Measurements from ENCODE around the gene EML1.

The EML1 gene

DNA sequence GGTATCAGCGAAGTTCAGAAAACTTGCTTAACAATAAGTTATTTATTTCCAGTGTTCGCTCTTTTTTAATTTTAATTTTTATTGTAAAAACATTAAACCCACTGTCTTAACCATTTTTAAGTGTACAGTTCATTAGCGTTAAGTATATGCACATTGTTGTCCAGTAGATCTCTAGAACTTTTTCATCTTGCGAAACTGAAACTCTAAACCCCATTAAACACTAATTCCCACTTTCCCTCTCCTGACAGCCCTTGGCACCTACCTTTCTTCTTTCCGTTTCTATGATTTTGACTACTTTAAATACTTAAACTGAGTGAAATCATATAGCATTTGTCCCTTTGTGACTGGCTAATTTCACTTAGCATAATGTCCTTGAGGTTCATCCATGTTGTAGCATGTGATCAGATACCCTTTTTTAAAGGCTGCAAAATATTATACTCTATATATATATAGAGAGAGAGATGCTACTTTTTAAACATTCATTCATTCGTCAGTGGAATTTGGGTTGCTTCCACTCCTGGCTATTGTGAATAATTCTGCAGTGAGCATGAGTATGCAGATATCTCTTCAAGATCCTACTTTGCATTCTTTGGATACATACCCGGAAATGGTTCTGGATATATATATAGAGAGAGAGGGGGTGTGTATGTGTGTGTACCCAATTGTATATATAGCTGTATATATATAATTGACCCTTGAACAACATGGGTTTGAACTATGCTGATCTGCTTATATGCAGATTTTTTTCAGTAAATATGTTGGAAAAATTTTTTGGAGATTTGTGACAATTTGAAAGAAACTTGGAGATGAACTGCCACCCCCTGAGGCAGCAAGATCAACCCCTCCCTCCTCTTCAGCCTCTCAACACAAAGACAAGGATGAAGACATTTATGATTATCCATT, 197.3 kb downstream of the EML1 start:
- TF ChIP-seq, protein P1, sequence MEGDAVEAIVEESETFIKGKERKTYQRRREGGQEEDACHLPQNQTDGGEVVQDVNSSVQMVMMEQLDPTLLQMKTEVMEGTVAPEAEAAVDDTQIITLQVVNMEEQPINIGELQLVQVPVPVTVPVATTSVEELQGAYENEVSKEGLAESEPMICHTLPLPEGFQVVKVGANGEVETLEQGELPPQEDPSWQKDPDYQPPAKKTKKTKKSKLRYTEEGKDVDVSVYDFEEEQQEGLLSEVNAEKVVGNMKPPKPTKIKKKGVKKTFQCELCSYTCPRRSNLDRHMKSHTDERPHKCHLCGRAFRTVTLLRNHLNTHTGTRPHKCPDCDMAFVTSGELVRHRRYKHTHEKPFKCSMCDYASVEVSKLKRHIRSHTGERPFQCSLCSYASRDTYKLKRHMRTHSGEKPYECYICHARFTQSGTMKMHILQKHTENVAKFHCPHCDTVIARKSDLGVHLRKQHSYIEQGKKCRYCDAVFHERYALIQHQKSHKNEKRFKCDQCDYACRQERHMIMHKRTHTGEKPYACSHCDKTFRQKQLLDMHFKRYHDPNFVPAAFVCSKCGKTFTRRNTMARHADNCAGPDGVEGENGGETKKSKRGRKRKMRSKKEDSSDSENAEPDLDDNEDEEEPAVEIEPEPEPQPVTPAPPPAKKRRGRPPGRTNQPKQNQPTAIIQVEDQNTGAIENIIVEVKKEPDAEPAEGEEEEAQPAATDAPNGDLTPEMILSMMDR (IDR thresholded peaks at IDR 0.05; ENCODE audit: extremely low read depth, missing control alignments): no peak

DNA sequence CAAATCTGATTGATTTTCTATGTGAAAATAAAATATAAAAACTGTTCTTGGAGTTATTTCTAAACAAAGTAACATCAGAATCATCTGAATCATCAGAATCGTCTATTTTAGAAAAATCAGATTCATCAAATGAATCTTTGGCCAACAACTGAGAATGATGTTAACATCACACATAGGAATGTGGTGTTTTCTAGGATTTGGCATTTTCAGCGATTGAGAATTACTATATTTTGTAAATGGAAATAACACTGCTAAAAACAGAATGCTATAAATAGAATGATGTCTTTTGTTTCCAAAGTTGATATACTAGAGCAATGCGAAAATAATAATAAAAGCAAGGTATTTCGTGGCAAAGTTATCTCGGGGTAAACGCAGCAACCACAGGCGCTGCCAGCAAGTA, 198.1 kb downstream of the EML1 start:
- TF ChIP-seq, protein P1 (IDR thresholded peaks at IDR 0.05; ENCODE audit: extremely low read depth, missing control alignments): no peak
- DNase-seq (ENCODE audit: low spot score): no peak

More for the DNA sequence above, 197.3 kb downstream of the EML1 start:
- no peak for DNase-seq (ENCODE audit: low spot score)

All from GM20000 (cell line).